ENCODE data around the gene RNF123.
"Not testable (repeated sequence)": the region's sequence is repeated elsewhere in the genome, so short reads cannot be mapped to it uniquely, and the experiment has no call there.

RNF123 gene

DNA sequence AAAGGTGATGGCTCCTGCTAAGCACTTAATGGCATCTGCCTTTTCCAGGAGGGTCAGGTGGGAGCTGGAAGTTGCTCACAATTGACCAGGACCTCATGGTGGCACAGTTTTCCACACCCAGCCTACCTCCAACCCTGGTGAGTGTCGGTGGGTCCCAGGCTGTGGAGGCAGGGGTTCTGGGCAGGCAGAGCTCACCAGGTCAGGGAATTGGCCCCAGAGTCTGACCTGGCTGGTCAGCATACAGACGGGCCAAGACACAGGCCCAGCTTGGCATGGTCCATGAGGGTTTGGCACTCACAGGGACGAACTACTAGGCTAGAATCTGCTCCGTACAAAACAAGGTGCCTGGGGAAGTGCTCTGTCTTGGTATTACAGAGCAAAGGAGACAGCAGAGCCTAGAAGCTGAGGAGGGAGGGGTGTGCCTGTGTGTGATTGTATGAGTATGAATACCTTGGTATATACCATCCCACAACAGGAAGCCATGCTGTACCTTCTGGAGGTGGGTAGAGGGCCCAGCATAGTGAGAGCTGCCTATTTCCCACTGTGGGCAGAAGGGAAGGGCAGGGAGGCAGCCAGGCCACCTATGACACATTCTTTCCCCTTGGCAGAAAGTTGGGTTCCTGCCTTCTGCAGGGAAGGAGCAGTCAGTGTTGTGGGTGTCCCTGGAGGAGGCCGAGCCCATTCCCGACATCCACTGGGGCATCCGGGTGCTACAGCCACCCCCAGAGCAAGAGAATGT, 8.7 kb upstream of the RNF123 start:
- Mint-ChIP-seq H3K36me3 (ENCODE audit: low read depth) (peaks cover 20% of the 10 kb centered on the region), H3K27me3 (ENCODE audit: low read depth) (no peaks in the 10 kb centered on the region), H3K9me3 (no peaks in the 10 kb centered on the region), H3K27ac (no peak overlapping the region), H3K4me3 (no peak overlapping the region), H3K4me1 (ENCODE audit: low read depth) (no peaks in the 10 kb centered on the region)
- DNase-seq (ENCODE audit: low spot score), result no peak

DNA sequence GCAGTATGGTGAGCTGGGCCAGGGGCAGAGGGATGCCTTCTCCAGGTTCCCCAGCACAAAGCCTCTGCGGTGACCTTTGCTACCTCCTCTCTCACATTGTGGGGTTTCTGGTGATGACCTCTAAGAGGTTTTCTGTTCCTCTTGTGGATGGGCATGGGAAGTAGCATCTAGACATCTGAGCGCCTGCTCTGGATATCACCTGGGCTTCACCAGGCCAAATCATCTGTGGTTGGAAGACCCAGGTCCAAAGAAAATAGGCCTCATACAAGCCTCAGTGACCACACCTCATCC, 8.2 kb upstream of the RNF123 start:
- Mint-ChIP-seq H3K36me3 (ENCODE audit: low read depth) (peaks cover 17% of the 10 kb centered on the region), H3K9me3 (no peaks in the 10 kb centered on the region), H3K4me1 (ENCODE audit: low read depth) (no peaks in the 10 kb centered on the region), H3K4me3 (no peak overlapping the region), H3K27ac (no peak overlapping the region), H3K27me3 (ENCODE audit: low read depth) (no peaks in the 10 kb centered on the region)
- DNase-seq (ENCODE audit: low spot score), result no peak

DNA sequence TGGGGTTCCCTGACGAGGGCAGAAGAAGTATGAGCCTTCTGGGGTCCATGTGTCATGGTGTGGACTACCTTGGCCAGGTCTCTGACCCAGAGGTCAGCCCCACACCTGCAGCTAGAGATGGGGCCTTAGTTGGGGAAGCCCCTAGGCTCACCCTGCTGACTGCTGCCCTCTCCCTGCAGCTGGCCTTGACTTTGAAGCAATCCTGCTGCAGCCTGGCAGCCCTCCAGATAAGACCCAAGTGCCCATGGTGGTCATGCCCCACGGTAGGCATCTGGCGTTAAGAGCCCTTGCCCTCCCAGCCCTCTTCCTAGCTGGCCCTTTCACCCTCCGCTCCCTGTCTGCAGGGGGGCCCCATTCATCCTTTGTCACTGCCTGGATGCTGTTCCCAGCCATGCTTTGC, 7.8 kb upstream of the RNF123 start:
- Mint-ChIP-seq H3K4me1 (ENCODE audit: low read depth) (no peaks in the 10 kb centered on the region), H3K4me3 (no peak overlapping the region), H3K36me3 (ENCODE audit: low read depth) (peaks cover 16% of the 10 kb centered on the region), H3K27me3 (ENCODE audit: low read depth) (no peaks in the 10 kb centered on the region), H3K9me3 (no peaks in the 10 kb centered on the region), H3K27ac (no peak overlapping the region)
- no peak for DNase-seq (ENCODE audit: low spot score)

DNA sequence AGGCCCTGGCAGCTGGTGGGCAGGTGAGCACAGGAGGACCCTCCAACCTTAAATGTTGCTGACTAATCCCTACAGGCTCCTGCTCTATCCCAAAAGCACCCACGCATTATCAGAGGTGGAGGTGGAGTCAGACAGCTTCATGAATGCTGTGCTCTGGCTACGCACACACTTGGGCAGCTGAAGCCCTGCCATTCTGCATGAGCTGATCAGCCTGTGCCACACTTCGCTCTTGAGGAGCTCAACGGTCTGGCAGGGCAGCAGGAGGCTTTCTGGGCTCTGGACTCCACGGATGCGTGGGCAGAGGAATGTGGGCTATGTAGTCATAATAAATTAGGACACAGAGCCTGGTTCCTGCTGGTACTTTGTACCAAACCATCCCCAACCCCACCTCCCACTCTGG, 6.2 kb upstream of the RNF123 start:
- Mint-ChIP-seq H3K4me3 (no peak overlapping the region), H3K4me1 (ENCODE audit: low read depth) (no peaks in the 10 kb centered on the region), H3K27ac (no peak overlapping the region), H3K36me3 (ENCODE audit: low read depth) (peaks cover 14% of the 10 kb centered on the region), H3K9me3 (no peaks in the 10 kb centered on the region), H3K27me3 (ENCODE audit: low read depth) (no peaks in the 10 kb centered on the region)
- no peak for DNase-seq (ENCODE audit: low spot score)

DNA sequence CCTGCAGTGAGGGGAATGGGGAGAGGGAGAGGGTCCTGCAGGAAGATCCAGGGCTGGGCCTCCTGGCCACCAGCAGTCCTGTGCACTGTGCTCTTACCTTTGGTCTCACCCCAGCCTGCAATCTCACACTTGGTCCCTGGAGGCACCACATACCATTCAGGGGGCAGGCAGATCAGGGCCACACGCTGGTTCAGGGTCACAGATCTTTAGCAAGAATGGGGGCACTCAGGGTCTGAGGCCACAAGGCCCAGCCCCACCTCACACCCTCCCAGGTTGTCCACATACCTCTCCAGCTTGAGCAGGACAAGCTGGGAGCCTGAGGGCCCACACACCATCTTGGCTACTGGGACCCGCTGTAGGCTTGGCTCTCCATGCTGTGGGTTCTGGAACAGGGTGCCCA, 4.9 kb upstream of the RNF123 start:
- H3K9me3 Mint-ChIP-seq; H3K4me3 Mint-ChIP-seq; H3K27ac Mint-ChIP-seq; H3K27me3 Mint-ChIP-seq (ENCODE audit: low read depth); H3K4me1 Mint-ChIP-seq (ENCODE audit: low read depth); DNase-seq (ENCODE audit: low spot score): not testable (repeated sequence)
- H3K36me3 Mint-ChIP-seq (ENCODE audit: low read depth), result peaks cover 12% of the 10 kb centered on the region

DNA sequence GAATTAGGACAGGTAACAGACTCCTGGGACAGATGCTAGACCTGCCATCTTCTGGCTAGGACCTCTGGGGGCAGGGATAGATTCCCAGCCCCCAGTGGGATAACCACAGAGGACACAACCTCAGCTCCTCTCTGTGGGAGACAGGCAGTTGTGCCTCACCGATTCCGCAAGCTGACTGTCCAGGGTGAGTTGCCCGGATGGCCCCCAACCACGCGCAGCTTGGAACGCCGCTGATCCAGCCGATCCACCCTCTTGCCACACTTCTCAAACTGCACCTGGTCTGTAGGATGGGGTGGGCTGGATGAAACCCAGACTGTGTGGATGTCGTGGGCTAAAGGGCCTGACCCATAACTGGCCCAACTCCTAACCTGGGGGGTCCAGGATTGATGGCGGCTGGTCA, 4.3 kb upstream of the RNF123 start:
- not testable (repeated sequence) for H3K4me3 Mint-ChIP-seq; H3K27ac Mint-ChIP-seq; DNase-seq (ENCODE audit: low spot score); H3K4me1 Mint-ChIP-seq (ENCODE audit: low read depth); H3K27me3 Mint-ChIP-seq (ENCODE audit: low read depth); H3K36me3 Mint-ChIP-seq (ENCODE audit: low read depth); H3K9me3 Mint-ChIP-seq

DNA sequence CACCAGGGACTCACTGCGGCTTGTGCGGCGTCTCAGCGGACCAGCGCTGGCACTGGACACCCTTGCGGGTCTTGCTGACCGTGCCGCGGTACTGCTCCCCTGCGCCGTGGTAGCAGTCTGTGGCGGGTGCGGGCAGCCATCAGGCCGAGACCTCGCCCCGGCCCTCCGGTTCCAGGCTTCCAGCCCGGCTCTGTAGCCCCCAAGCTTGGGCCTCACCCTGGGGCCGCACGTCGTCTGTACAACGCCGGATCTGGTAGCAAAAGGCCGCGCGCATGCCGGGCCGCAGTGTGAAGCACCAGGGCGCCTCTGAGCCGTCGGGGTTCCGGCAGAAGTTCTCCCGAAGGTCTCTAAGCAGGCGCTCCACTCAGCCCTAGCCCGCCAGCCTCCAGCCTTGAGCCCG, 3.5 kb upstream of the RNF123 start:
- not testable (repeated sequence) for H3K36me3 Mint-ChIP-seq (ENCODE audit: low read depth); H3K27me3 Mint-ChIP-seq (ENCODE audit: low read depth); H3K9me3 Mint-ChIP-seq; H3K27ac Mint-ChIP-seq; H3K4me3 Mint-ChIP-seq; DNase-seq (ENCODE audit: low spot score)
- H3K4me1 Mint-ChIP-seq (ENCODE audit: low read depth), result peaks cover 15% of the 10 kb centered on the region

DNA sequence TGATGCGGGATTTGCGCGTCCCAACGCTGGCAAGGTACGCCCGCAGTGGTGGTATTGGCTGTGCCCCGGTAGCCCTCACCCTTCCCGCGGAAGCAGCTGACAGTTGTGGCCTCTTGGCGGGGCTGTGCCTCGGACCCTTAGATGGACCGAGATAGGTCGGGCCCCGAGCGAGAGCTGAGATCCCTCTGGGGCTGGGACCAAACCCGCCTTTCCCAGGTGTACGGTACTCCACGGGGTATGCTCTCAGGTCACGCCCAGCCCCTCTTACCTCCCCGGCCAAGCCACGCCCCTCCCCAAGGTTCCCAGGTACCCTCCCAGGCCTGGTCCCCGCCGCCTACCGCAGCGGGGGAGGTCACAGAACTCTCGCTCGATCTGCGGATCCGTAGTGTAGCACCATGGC, 3.0 kb upstream of the RNF123 start:
- H3K27ac Mint-ChIP-seq; H3K4me3 Mint-ChIP-seq; H3K27me3 Mint-ChIP-seq (ENCODE audit: low read depth); DNase-seq (ENCODE audit: low spot score); H3K36me3 Mint-ChIP-seq (ENCODE audit: low read depth); H3K9me3 Mint-ChIP-seq: not testable (repeated sequence)
- H3K4me1 Mint-ChIP-seq (ENCODE audit: low read depth), result peaks cover 17% of the 10 kb centered on the region

DNA sequence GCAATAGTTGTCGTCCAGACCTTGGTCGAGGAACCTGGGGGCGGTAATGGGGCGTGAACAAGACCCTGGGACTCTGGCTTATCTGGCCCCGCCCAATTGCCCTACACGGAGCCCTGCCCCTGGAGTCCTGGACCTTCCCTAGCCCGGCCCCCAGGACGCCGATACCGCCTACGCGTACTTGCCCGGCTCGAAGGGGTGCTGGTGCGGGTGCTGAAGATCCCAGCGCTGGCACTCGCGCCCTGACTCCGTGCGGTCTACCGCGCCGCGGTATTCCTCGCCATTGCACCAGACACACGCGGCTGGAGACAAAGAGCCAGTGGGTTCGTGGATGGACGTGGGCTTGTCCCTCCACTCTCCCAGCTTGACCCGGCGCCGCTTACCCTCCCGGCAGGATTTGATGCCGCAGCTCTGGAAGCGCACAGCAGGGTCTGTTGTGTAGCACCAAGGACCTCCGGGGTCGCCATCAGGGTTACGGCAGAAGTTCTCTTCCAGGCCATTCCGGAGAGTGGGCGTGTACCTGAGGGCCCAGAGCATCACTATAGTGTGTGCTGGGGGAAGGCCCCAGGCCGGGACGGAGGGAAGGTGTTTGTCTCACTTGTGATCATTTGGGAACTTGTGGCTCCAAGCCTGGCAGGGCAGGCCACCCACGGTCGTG, 2.5 kb upstream of the RNF123 start:
- H3K4me3 Mint-ChIP-seq; H3K36me3 Mint-ChIP-seq (ENCODE audit: low read depth); H3K27ac Mint-ChIP-seq; H3K27me3 Mint-ChIP-seq (ENCODE audit: low read depth); H3K9me3 Mint-ChIP-seq: not testable (repeated sequence)
- DNase-seq (ENCODE audit: low spot score), result peak; percentile 31
- H3K4me1 Mint-ChIP-seq (ENCODE audit: low read depth), result peaks cover 17% of the 10 kb centered on the region

DNA sequence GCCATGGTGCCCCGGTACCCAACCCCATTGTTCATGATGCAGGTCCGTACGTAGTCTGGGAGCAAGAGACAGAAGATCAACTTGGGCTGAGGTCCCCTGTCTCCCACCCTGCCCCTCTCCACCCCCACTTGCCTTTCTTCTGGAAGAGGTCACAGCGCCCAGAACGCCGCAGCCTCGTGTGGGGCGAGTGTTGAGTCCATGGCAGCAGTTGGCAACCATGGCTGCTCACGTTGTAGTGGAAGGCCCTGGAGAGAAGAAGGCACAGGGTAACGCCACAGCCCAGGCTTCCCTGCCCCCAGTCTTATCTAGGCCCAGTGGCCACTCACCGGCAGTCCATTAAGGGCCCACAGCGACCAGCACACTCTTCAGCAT, 1.9 kb upstream of the RNF123 start:
- H3K4me3 Mint-ChIP-seq, result peak overlapping the region; percentile 26
- peaks cover 17% of the 10 kb centered on the region for H3K4me1 Mint-ChIP-seq (ENCODE audit: low read depth)
- not testable (repeated sequence) for H3K36me3 Mint-ChIP-seq (ENCODE audit: low read depth); H3K27ac Mint-ChIP-seq; H3K27me3 Mint-ChIP-seq (ENCODE audit: low read depth); H3K9me3 Mint-ChIP-seq; DNase-seq (ENCODE audit: low spot score)

DNA sequence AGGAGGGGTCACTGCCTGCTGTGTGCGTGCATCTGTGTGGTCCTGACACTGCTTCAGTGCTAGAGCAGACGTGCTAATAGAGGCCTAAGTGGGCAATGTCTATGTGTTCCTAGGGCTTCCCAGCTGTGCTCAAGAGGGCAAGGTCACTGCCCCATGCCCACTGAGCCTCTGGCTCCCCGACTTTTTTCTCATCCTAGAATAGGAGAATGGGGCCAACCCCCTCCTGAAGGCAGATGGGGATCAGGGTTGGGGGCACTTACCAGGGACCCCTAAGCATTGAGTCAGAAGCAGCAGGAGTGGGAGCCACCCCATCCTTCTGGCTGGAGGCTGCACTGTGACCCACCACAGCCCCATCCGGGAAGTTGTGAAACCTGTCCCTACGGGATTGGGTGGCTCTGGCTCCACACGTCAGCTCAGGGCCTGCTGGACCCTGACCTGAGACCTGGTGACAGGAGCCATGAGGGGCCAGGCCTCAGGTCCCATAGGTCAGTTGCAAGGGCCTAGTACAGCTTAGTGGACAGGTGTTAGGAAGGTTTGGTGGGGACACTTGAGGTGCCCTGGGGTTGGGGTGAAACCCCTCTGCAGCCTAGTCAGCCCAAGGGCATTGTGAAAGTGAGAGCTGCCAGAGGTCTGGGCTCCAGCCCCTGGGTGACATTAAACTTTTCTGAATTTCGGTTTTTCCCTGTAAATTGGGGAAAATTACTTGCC, 865 bp upstream of the RNF123 start:
- not testable (repeated sequence) for H3K9me3 Mint-ChIP-seq; H3K27me3 Mint-ChIP-seq (ENCODE audit: low read depth); DNase-seq (ENCODE audit: low spot score); H3K36me3 Mint-ChIP-seq (ENCODE audit: low read depth)
- peak overlapping the region; percentile 98 for H3K4me3 Mint-ChIP-seq
- peaks cover 17% of the 10 kb centered on the region for H3K4me1 Mint-ChIP-seq (ENCODE audit: low read depth)
- peak overlapping the region; percentile 89 for H3K27ac Mint-ChIP-seq

DNA sequence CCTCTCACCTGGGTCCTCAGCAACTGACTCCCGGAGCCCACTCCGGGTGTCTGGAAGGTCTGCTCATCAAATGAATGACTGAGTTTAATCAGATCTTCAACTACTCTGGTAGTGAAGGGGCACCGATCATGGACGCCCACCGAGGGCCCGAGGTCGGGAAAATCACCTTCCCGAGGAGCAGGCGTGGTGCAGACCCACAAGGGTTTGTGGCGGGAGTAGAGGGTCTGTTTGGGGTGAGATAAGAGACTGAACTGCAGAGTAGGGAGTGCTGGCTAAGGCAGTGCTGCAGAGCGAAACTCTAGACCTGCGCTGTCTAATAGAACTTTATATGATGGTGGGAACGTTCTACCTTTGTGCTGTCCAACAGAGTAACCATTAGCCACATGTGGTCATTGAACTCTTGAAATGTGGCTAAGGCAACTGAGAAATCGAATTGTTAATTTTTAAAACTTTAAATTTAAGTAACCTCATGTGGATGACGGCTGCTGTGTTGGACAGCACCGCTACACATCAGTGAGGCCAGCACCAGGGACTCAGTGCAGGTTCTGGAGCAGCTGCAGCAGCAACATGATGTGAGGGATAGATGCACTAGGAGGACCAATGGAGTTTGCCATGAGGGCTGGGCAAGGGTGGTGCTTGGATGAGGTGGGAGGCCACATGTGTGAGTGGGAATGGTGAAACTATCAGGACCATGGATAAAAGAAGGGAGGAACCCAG, 709 bp downstream of the RNF123 start:
- not testable (repeated sequence) for H3K36me3 Mint-ChIP-seq (ENCODE audit: low read depth); H3K27me3 Mint-ChIP-seq (ENCODE audit: low read depth); DNase-seq (ENCODE audit: low spot score); H3K9me3 Mint-ChIP-seq
- Mint-ChIP-seq H3K27ac (peak overlapping the region; percentile 89), H3K4me1 (ENCODE audit: low read depth) (peaks cover 17% of the 10 kb centered on the region), H3K4me3 (peak overlapping the region; percentile 98)

DNA sequence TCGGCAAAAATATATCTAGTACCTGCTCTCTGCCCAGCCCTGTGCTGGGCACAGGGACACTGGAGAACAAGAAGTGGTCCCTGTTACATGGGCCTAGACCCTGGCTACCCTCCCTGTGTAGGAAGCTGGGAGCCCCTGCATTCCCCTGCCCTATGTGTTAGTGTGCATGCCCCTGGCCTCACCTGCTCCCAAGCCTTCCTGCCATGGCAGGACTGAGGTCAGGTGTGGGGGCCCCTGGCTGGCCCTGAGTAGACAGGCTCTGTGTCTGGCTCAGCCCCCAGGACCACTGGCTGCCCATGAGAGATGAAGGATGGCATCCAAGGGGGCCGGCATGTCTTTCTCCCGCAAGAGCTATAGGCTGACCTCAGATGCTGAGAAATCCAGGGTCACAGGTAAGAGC, 1.5 kb downstream of the RNF123 start:
- H3K36me3 Mint-ChIP-seq (ENCODE audit: low read depth); H3K27ac Mint-ChIP-seq; H3K9me3 Mint-ChIP-seq; DNase-seq (ENCODE audit: low spot score); H3K27me3 Mint-ChIP-seq (ENCODE audit: low read depth): not testable (repeated sequence)
- H3K4me3 Mint-ChIP-seq, result peak overlapping the region; percentile 98
- H3K4me1 Mint-ChIP-seq (ENCODE audit: low read depth), result peaks cover 17% of the 10 kb centered on the region

DNA sequence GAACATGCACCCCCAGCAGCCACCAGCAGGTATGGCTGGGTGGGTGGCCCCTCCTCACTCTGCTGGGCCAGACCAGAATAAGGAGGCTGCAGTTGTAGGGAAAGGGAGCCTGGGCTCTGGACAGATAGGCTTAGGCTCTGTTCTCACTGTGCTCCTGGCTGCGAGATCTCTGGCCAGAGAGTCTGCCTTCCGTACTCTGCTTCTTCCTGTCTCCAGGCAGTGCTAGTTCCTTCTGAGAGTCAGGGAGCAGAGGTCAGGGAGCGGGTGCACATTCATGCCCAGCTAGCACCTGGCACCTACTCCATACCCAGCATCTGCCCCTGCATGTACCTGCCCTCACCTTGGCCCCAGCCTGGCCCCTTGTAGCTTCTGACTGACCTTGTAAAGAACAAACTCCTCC, 2.1 kb downstream of the RNF123 start:
- H3K9me3 Mint-ChIP-seq; H3K36me3 Mint-ChIP-seq (ENCODE audit: low read depth); H3K27ac Mint-ChIP-seq; DNase-seq (ENCODE audit: low spot score); H3K27me3 Mint-ChIP-seq (ENCODE audit: low read depth): not testable (repeated sequence)
- peak overlapping the region; percentile 26 for H3K4me3 Mint-ChIP-seq
- H3K4me1 Mint-ChIP-seq (ENCODE audit: low read depth), result peaks cover 17% of the 10 kb centered on the region
